ENCODE results near the gene POLR3E.

Gene POLR3E, protein sequence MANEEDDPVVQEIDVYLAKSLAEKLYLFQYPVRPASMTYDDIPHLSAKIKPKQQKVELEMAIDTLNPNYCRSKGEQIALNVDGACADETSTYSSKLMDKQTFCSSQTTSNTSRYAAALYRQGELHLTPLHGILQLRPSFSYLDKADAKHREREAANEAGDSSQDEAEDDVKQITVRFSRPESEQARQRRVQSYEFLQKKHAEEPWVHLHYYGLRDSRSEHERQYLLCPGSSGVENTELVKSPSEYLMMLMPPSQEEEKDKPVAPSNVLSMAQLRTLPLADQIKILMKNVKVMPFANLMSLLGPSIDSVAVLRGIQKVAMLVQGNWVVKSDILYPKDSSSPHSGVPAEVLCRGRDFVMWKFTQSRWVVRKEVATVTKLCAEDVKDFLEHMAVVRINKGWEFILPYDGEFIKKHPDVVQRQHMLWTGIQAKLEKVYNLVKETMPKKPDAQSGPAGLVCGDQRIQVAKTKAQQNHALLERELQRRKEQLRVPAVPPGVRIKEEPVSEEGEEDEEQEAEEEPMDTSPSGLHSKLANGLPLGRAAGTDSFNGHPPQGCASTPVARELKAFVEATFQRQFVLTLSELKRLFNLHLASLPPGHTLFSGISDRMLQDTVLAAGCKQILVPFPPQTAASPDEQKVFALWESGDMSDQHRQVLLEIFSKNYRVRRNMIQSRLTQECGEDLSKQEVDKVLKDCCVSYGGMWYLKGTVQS

DNA sequence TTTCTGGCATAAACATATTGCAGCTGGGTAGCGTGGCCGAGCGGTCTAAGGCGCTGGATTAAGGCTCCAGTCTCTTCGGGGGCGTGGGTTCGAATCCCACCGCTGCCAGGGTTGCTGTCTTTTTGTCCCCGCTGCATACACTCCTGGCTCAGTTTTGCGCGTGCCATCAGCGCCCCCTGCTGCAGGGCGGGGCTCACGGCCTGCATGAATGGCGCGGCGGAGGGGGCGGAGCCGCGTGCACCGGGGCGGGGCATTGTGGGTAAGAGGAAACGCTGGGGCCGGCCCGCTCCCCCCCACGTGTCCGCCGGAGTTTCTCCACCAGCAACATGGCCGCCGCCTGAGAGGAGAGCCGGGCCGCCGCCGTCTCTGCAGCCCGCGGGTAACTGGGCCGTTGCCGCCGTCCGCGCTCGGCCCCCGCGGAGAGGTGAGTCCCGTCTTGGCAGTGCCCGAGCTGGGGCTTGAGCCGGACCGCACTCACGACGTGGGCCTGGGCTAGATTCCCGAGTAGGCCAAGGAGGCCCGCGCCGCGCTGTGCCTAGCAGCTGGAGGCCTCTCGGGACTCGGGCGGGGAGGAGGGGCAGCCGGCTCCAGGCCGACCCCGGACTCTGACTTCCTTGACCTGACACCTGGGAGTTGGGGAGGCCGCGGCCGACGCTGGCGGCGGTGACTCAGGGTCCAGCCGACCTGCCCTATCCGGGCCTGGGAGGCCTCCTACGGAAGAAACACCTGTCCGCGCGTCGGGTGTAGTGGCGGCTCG is at the start of gene POLR3E:
Gene POLR3E, plus strand, starts transcription at position 296 of the 757 bp plus-strand sequence. CDS start 5,560 bp downstream, outside the sequence.
- peak; percentile 99 for DNase-seq (ENCODE audit: low spot score)

DNA sequence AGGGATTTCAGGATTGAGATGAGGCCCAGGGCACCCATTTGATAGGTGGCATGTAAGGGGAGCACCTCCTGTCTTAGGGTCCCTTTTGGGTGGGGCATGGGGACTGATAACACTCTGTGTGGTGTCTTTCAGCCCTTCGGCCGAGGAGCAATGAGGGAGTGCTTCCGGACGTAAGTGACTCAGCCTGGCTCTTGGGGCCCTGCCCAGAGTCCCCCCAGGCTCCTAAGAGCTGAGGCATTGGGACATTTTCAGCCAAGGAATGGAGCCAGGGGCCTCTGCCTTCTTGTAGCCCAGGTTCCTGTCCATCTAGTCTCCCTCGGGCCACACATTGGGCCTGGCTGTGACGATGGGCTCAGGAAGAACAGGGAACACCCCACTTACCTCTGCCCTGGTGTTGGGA is 46.7 kb upstream of the POLR3E start:
- no peak for DNase-seq (ENCODE audit: low spot score)

DNA sequence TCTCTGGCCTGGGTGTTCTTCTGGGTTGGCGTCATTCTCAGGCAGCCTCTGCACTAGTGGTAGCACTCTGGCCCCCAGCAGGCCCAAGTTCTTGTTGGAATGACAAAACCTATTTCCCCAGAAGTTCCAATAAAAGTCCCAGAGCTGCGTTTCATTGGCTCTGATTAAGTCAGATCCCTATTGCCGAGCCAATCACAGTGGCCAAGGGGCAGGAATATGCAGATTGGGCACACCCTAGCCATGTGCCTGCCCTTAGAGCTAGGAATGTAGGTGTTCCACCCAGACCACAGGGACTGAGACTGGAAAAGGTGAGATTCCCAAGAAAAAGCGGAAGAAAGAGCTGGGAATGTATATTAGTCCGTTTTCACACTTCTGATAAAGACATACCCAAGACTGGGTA is 44.9 kb upstream of the POLR3E start:
- no peak for DNase-seq (ENCODE audit: low spot score)

DNA sequence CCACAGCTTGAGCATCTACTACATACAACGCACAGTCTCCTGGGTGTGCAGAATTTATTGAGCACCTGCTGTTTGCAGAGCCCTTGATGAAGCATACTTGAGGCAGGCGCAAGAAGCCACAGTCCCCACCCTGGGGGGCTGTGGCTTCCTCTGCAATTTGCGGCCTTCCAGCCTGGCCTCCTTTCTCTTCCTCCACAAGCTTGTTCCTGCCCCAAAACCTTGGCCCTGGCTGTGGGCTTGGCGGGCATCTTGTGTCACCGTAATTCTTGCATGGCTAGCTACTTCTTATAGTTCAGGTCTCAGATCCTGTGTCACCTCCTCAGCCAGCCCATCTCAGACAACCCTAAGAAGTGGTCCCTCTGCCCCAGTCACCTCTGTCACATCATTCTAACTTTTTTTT is 43.9 kb upstream of the POLR3E start:
- no peak for DNase-seq (ENCODE audit: low spot score)

DNA sequence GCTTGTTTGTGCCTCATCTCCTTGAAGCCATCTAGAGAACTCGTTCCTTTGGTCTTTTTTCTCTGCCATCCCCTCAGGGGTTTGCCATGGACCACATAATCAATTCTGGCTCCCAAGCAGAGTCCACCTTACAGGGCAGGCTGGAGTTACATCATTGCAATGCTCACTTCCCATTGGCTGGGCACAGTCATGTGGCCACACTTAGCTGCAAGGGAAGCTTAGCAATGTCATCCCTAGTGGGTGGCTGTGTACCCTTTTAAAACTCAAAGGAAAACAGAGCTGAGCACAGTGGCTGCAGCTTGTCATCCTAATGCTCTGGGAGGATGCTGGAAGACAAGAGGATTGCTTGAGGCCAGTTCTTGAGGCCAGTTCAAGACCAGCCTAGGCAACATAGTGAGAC is 41.9 kb upstream of the POLR3E start:
- DNase-seq (ENCODE audit: low spot score) = no peak

DNA sequence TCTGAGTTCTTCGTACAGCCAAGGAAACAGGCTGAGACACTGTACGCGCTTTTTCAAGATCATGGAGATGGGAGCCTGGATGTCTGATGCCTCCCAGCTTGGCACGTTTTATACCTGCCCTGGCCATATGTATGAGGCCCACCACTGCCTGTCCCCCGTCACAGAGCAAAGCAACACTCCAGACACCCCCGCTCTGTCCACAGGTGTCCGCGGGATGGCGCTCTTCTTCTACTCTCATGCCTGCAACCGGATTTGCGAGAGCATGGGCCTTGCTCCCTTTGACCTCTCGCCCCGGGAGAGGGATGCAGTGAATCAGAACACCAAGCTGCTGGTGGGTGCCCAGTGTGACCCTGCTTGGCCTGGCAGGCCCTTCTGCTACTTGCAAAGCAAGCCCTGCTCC is 39.8 kb upstream of the POLR3E start:
- no peak for DNase-seq (ENCODE audit: low spot score)

DNA sequence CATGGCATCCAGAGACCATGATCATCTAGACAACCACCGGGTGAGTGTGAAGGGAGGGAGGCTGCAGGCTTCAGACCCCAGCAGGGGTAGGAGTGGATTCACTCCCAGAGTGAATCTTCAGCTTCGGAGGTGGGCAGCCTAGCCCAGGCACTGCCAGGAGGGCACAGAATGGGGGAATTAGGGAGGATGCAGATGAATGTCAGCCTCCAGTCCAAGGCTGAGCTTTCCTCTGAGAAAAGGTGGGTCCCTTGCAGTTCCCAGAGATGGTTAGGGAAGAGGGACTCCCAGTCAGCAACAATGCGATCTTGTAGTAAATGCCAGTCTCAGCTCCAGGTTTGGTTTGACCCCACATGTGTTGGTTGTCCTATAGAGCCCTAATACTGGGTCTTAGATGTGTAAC is 36.7 kb upstream of the POLR3E start:
- no peak for DNase-seq (ENCODE audit: low spot score)

DNA sequence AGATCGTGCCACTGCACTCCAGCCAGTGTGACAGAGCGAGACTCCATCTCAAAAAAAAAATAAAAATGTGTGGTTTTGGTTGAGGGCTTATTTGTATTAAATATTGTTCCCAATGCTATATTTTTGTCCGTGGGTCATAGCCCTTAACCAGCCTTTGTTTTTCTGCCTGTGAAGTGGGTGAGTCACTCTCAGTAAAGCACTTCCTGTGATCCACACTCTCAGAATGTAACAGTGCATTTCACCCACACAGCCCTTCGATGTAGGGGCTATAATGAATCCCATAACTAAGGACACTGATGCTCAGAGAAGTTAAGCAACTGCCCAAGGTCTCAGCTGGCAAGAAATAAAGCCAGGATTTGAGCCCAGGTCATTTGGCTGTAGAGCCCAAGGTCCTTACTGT is 34.7 kb upstream of the POLR3E start:
- DNase-seq (ENCODE audit: low spot score) = no peak

DNA sequence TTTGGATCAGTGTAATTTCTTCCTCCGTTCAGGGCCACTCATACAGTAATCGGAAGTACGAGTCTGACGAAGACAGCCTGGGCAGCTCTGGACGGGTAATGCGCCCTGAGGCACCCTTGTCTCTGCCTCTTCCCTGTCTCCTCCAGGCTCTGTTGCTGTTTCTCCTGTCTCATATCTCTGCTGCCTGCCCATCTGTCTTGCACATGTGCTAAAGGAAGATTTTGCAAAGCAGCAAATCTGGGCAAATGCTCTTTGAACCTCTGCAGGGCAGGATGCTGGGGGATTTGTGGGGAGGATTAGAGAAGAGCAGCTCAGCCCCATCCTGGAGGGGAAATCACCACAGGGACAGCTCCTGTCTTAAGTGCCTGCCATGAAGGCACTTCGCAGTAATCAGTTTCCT is 32.4 kb upstream of the POLR3E start:
- no peak for DNase-seq (ENCODE audit: low spot score)

DNA sequence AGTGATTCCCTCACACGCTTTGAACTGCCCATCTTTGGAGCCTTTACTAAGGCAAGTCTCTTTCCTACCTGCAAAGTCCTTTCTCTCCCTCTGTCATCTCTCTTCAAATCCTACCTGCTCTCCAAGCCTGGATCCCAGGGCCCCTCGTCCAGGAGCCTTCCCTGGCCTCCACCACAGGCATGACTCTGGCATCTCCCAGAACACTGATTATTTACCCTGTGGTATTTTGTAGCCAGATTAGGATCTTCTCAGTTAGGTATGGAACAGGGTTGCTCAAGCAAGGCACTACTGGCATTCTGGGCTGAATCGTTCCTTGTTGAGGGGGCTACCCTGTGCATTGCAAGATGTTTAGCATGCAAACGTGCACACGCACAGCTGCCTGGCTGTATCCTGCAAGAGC is 31.9 kb upstream of the POLR3E start:
- no peak for DNase-seq (ENCODE audit: low spot score)

DNA sequence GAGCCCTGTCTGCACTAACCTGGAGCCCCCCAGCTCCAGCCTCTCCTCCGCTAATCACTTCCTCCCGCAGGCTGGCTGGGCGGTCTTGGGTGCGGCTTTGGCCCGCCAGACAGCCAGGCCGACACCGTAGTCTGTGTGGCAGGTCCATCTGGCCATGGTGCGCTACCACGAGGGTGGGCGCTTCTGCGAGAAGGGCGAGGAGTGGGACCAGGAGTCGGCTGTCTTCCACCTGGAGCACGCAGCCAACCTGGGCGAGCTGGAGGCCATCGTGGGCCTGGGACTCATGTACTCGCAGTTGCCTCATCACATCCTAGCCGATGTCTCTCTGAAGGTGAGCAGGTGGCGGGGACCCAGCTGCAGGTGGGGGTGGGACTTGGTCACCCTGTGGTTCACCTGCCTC is 30.7 kb upstream of the POLR3E start:
- no peak for DNase-seq (ENCODE audit: low spot score)

DNA sequence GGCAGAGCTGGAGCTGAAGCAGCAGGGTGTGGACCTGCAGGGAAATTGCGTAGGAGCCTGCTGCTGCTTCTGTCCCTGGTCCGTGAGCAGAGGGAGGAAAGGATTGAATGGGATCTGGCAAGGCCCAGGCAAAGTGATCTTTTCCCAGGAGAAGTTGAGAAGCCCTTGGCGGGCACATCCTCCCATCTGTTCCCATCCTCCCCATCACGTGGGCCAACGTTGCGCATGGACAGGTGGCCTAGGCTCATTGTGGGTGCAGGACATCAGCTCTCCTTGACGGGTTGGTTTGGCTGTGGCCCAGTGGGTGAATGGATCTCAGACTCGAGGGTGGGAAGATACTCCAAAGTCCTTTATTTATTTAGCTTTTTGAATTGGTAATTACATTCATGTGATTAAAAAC is 29.4 kb upstream of the POLR3E start:
- no peak for DNase-seq (ENCODE audit: low spot score)

DNA sequence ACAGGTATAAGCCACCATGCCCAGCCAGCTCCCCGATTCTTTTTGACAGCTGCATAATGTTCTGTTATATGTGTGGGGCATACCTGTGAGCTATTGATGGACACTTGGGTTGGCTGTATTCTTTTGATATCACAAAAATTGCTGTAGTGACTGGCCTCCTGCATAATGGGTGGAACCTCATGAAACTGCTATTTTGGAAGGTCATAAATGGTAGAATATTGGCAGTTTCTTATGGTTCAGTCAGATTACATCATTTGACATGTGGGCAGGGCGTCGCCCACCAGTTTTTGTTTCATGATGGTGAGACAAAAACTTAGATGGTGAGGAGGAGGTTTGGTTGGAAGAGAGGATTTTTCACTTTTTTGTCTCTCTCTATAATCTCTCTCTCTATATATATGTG is 26.7 kb upstream of the POLR3E start:
- DNase-seq (ENCODE audit: low spot score) = no peak

DNA sequence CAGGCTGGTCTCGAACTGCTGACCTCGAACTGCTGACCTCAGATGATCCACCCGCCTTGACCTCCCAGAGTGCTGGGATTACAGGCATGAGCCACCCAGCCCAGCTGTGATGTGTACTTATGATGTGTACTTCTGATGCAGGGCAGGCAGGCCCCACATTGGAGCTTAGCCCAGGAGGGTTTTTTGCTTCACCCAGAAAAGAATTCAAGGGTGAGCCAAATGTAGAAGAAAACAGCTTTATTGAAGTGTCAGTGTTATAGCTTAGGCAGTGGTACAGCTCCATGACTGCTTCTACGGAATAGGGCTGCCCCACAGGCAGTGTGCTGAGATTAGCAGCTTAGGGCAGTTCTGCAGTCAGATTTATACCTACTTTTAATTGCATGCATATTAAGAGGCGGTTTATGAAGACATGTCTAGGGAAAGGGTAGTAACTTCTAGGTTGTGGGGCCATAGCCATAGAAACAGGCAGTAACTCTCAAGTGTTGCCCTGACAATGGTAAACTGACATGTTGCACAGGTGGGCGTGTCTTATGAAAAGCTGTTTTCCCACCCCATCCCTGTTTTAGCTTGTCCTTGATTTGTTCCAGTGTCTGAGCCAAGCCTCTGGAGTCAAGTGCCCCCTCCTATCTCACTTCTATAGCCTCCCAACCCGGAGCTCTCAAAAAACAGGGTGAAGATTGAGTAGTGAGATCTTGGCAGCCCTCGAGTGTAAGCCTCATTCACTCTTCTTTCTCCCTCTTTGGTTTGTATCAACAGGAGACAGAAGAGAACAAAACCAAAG is 24.1 kb upstream of the POLR3E start:
- no peak for DNase-seq (ENCODE audit: low spot score)

DNA sequence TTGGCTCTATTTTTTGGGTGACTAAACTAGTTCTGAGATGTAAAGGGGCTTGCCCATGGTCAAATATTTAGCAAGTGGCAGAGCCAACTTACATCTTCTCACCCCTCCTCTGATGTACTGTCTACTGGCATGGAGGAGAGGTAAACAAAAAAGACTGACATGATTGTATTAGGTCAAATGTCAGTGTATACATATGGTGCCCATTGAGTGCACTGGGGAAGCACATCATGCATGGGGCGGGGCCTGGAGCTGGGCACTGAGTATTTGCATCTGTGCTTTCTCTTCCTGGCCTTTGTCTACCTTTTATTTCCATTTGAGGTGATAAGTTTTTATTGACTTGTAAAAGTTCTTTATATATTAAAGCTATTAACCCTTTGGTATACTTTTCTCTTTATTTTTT is 22.3 kb upstream of the POLR3E start:
- DNase-seq (ENCODE audit: low spot score) = no peak

DNA sequence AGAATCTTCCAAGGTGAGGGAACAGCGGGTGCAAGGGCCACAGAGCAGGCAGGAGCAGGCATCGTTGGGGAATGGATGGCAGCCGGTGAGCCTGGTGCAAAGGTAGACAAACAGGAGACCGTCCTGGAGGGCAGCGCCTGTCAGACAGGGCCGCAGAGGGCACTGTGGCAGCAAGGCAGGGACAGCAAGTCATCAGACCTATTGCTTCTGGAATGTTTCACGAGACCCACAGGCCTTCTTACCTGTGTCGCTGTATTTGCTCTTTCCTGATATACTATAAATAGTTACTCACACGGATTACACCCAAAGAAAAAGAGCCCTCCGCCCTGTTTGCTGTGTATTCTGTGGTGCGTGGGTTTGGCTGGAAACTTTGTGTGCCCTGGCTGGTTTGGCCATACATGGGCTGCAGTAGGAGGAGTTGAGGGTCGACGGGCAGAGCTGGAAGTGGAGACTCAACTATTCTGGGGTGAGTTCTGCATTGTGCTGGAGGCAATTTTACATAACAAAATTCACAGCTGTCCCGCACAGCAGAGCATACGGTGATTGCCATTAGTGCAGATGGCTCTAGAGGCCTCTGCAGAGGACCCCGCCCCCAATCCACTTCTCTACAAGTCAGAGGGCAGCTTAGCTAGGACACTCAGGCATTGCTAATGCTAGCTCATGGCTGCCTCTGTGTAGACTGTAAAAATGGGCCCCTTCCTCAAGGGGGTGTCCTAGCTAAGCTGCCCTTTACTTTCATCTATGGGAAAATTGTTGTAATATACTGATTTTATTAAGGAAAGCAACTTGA is 18.6 kb upstream of the POLR3E start:
- no peak for DNase-seq (ENCODE audit: low spot score)

DNA sequence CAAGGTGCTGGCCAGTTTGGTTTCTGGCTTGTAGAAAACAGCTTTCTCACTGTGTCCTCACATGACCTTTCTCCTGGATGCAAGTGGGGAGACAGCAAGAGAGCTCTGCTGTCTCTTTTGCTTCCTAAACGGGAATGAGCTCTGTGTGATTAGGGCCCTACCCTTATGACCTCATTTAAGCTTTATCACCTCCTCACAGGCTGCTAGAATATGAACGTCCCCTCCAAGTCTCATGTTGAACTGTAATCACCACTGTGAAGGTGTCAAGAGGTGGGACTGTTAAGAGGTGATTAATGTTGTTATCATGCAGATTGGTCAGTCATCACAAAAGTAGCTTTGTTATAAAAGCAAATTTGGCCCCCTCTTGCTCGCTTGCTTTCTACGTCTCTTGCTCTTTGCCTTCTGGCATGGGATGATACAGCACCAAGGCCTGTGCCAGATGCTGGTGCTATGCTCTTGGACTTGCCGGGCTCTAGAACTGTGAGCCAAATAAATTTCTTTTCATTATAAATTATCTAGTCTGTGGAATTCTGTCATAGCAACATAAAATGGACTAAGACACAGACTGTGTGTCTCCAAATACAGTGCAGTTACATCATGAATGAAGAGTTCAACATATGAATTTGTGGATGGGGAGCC is 14.8 kb upstream of the POLR3E start:
- DNase-seq (ENCODE audit: low spot score) = no peak

DNA sequence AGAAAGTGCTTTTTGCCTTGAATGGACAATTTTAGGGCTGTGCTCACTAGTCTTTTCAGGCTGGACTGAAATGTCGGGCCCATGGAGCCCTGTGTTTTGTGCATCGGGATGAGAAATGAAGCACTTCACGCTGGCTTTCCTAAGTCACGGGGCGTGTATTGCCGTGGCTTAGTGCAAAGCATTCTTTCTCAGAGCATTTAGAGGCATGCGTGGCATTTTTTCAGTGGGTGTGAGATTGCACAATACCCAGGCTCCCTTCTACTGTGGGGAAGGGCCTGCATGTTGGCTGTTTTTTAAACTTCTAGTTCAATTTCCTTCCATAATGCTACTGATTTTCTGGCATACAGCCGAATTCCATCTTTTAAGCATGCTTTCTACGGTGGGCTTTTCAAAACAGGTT is 12.6 kb upstream of the POLR3E start:
- DNase-seq (ENCODE audit: low spot score) = no peak

DNA sequence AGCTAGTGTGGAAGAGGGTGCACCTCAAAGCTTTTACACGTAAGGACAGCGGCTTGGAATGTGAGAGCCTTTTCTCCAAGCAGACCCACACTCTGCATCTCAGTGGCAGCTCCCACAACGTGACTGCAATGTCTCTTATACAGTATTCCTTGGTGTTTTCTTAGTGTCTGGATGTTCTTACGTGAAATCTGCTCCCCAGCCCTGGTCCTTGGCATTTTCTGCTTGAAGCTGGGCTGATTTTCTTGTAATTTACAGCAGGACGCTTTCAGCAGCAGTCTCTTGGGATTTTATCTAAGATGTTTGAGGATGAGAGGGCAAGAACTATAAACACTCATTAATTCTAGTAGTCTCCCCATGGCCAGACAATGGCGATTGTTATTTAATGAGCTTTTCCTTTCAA is 12.1 kb upstream of the POLR3E start:
- no peak for DNase-seq (ENCODE audit: low spot score)

DNA sequence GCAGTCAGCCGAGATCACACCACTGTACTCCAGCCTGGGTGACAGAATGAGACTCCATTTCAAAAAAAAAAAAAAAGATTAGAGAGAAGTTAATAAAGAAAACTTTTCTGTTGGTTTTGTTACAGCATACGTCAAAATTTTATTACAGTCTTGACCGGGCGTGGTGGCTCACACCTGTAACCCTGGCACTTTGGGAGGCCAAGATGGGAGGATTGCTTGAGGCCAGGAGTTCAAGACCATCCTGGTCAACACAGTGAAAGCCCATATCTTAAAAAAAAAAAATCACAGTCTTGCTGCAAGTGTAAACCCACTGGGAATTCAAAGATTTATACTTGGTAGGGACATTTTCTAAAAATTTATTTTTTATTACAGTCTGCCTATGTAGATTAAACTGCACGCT is 6.2 kb upstream of the POLR3E start:
- DNase-seq (ENCODE audit: low spot score) = no peak

DNA sequence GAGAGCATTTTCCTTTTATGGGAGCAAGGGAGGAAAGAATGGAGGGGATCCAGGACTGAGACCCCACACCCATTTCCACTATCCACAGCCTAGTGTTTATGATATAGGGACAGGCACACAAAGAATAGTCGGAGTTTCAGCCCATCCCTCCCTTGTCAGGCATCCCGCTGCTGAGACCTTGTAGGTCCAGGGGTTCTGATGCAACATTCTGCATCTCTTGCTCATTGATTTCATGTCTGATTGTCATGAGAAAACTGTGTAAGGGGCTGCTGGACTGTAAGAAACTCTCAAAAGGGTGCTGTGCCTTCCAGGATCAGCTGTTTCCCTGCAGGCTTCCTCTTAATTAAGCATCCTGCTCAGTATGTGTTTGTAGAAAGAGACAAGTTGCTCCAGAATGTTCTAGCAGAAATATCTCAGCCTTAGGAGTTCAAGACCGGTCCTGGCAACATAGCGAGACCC is 5.3 kb upstream of the POLR3E start:
- DNase-seq (ENCODE audit: low spot score) = no peak
